NB4 (cell line): ENCODE data around the gene SERAC1.

Experiments used
- CTCF ChIP-seq: IDR thresholded peaks from one replicate; pipeline ENCODE4 v1.5.1; 2012; ENCODE audit warnings: low read depth, low read length
- MAX ChIP-seq: IDR thresholded peaks from 2 replicates; pipeline ENCODE4 v1.6.1; 2011; ENCODE audit warnings: low read depth, low read length
- POLR2A ChIP-seq: IDR thresholded peaks from 2 replicates; pipeline ENCODE4 v1.6.1; 2011; ENCODE audit warnings: mild to moderate bottlenecking; ENCODE audit not compliant: insufficient read length; ENCODE audit errors: extremely low read depth

- TF ChIP-seq CTCF (no peak), POLR2A (no peak), MAX (no peak)
These were observed 106.7 kb downstream of the SERAC1 start for GRCh38 chr6:158061361-158061708.
